Measurements from ENCODE around the gene SPG7. TPM values are rescaled to one million over a fixed set of nuclear protein-coding genes. Genes with fewer than 3 reads are reported as not detected.
A peak's percentile ranks its signal among the peaks of the same experiment; 100 is the strongest.

The SPG7 gene
- total RNA-seq, 1 donor from 2014 or later = 96.1 TPM

DNA sequence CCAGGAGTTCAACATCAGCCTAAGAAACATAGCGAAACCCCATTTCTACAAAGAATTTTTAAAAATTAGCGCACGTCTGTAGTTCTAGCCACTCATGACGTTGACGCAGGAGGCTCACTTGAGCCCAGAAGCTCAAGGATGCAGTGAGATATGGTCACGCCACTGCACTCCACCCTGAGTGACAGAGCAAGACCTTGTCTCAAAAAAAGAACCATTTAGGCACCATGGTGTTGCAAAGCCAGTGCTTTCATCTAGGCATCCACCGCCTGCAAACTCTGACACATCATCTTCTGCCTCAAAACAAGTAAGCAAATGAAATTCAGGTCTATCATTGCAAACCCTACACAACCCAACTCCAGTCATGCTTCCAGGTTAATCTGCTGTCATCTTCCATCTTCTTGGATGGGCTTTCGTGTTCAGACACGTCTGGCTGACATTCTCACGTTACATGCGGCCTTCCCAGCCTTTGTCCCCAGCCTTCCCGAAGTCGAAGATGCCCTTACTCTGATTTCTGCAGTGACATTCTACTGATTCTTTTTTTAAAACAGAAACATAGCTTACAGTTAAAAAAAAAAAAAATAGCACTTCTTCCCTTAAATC is 26.7 kb upstream of the SPG7 start:
- H3K4me2 ChIP-seq (ENCODE audit: low read length) = no peak overlapping the region

DNA sequence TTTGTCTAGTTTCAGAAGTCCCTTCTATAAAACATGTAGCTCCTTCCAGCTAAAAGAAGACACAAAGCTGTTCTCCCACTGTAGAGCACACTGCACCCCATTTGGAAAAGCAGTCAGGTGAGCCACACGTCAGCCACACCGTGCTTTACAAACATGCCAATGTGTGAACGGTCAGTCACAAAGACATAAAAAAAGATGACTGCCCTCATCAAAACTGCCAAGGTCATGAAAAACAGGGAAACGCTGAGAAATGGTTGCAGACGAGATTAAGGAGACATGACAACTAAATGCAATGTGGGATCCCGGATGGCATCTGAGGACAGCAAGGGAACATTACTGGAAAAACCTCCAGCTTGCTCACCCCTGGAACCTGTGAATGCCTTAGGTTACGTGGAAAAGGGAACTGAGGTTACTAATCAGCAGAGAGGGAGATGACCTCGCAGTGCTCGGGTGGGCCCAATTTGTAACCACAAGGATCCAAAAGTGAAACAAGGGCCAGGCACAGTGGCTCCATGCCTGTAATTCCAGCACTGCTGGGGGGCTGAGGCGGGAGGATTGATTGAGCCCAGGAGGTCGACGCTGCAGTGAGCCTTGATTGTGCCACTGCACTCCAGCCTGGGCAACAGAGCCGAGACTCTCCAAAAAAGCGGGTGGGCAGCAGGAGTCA is 25.9 kb upstream of the SPG7 start:
- H3K4me2 ChIP-seq (ENCODE audit: low read length) = peak overlapping the region; percentile 45
- TF ChIP-seq, protein P1, sequence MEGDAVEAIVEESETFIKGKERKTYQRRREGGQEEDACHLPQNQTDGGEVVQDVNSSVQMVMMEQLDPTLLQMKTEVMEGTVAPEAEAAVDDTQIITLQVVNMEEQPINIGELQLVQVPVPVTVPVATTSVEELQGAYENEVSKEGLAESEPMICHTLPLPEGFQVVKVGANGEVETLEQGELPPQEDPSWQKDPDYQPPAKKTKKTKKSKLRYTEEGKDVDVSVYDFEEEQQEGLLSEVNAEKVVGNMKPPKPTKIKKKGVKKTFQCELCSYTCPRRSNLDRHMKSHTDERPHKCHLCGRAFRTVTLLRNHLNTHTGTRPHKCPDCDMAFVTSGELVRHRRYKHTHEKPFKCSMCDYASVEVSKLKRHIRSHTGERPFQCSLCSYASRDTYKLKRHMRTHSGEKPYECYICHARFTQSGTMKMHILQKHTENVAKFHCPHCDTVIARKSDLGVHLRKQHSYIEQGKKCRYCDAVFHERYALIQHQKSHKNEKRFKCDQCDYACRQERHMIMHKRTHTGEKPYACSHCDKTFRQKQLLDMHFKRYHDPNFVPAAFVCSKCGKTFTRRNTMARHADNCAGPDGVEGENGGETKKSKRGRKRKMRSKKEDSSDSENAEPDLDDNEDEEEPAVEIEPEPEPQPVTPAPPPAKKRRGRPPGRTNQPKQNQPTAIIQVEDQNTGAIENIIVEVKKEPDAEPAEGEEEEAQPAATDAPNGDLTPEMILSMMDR (IDR thresholded peaks at IDR 0.05; ENCODE audit: insufficient read depth, low read depth, low read length) = no peak
- TF ChIP-seq EZH2 (IDR thresholded peaks at IDR 0.05; ENCODE audit: insufficient read depth, low read length) = no peak
- no peak overlapping the region for H2AFZ ChIP-seq (ENCODE audit: low read depth, low read length)
- DNase-seq (ENCODE audit: low read depth) (no peak), FAIRE-seq (no peak)
- H4K20me1 ChIP-seq (ENCODE audit: insufficient read depth, low read length) = peaks cover 96% of the 10 kb centered on the region
- H3K9ac ChIP-seq (ENCODE audit: low read length) = peak overlapping the region; percentile 5
- Mint-ChIP-seq H3K9me3 (ENCODE audit: unreplicated experiment) (no peaks in the 10 kb centered on the region), H3K27me3 (ENCODE audit: low read depth, unreplicated experiment) (no peaks in the 10 kb centered on the region), H3K4me3 (ENCODE audit: unreplicated experiment) (peak overlapping the region; percentile 43), H3K36me3 (ENCODE audit: low read depth, unreplicated experiment) (peaks cover 19% of the 10 kb centered on the region), H3K27ac (ENCODE audit: unreplicated experiment) (peak overlapping the region; percentile 77), H3K4me1 (ENCODE audit: low read depth, unreplicated experiment) (peaks cover 77% of the 10 kb centered on the region)
- no peaks in the 10 kb centered on the region for H3K36me3 ChIP-seq (ENCODE audit: insufficient read depth, low read length)
- peaks cover 36% of the 10 kb centered on the region for H3K4me1 ChIP-seq (ENCODE audit: insufficient read depth, low read length)
- no peaks in the 10 kb centered on the region for H3K27me3 ChIP-seq (ENCODE audit: insufficient read depth, low read length)
- no peak overlapping the region for H3K4me3 ChIP-seq (ENCODE audit: insufficient read depth, low read depth, low read length)
- no peak overlapping the region for H3K27ac ChIP-seq (ENCODE audit: low read depth, low read length)
- H3K79me2 ChIP-seq (ENCODE audit: insufficient read depth, low read length) = peaks cover 100% of the 10 kb centered on the region
- no peaks in the 10 kb centered on the region for H3K9me3 ChIP-seq (ENCODE audit: insufficient read depth, low read depth, low read length)

More for the DNA sequence above, 26.7 kb upstream of the SPG7 start:
- Histone ChIP-seq H2AFZ (ENCODE audit: low read depth, low read length) (no peak overlapping the region), H3K27ac (ENCODE audit: low read depth, low read length) (no peak overlapping the region), H3K9ac (ENCODE audit: low read length) (no peak overlapping the region), H3K36me3 (ENCODE audit: insufficient read depth, low read length) (no peaks in the 10 kb centered on the region), H3K79me2 (ENCODE audit: insufficient read depth, low read length) (peaks cover 100% of the 10 kb centered on the region), H4K20me1 (ENCODE audit: insufficient read depth, low read length) (peaks cover 96% of the 10 kb centered on the region), H3K4me3 (ENCODE audit: insufficient read depth, low read depth, low read length) (no peak overlapping the region), H3K9me3 (ENCODE audit: insufficient read depth, low read depth, low read length) (no peaks in the 10 kb centered on the region), H3K27me3 (ENCODE audit: insufficient read depth, low read length) (no peaks in the 10 kb centered on the region), H3K4me1 (ENCODE audit: insufficient read depth, low read length) (peaks cover 34% of the 10 kb centered on the region)
- Mint-ChIP-seq H3K27me3 (ENCODE audit: low read depth, unreplicated experiment) (no peaks in the 10 kb centered on the region), H3K9me3 (ENCODE audit: unreplicated experiment) (no peaks in the 10 kb centered on the region), H3K4me3 (ENCODE audit: unreplicated experiment) (peak overlapping the region; percentile 58), H3K27ac (ENCODE audit: unreplicated experiment) (peak overlapping the region; percentile 77), H3K36me3 (ENCODE audit: low read depth, unreplicated experiment) (peaks cover 18% of the 10 kb centered on the region), H3K4me1 (ENCODE audit: low read depth, unreplicated experiment) (peaks cover 78% of the 10 kb centered on the region)
- TF ChIP-seq EZH2 (IDR thresholded peaks at IDR 0.05; ENCODE audit: insufficient read depth, low read length) = no peak
- TF ChIP-seq, protein P1 (IDR thresholded peaks at IDR 0.05; ENCODE audit: insufficient read depth, low read depth, low read length) = no peak
- DNase-seq (ENCODE audit: low read depth) = no peak
- no peak for FAIRE-seq

DNA sequence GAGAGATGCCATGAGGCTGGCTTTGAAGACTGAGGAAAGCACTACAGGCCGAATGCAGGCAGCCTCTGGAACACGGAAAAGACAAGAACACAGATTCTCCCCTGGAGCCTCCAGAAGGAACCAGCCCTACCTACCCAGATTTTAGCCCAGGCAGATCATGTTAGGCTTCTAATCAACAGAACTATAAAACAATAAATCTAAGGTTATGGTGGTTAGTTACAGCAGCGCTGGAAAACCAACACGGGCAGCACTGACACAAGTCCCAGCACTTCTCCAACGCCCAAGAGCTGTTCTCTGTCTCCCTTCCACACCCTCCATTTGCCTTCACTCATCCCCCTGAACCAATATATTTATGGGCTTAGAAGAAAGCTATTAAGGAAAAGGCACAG is 25.4 kb upstream of the SPG7 start:
- Histone ChIP-seq H3K9me3 (ENCODE audit: insufficient read depth, low read depth, low read length) (no peaks in the 10 kb centered on the region), H3K79me2 (ENCODE audit: insufficient read depth, low read length) (peaks cover 100% of the 10 kb centered on the region), H3K27me3 (ENCODE audit: insufficient read depth, low read length) (no peaks in the 10 kb centered on the region), H4K20me1 (ENCODE audit: insufficient read depth, low read length) (peaks cover 97% of the 10 kb centered on the region), H3K27ac (ENCODE audit: low read depth, low read length) (no peak overlapping the region), H3K9ac (ENCODE audit: low read length) (no peak overlapping the region), H3K4me1 (ENCODE audit: insufficient read depth, low read length) (peaks cover 37% of the 10 kb centered on the region), H3K4me3 (ENCODE audit: insufficient read depth, low read depth, low read length) (no peak overlapping the region), H2AFZ (ENCODE audit: low read depth, low read length) (no peak overlapping the region), H3K36me3 (ENCODE audit: insufficient read depth, low read length) (no peaks in the 10 kb centered on the region), H3K4me2 (ENCODE audit: low read length) (peak overlapping the region; percentile 45)
- TF ChIP-seq, protein P1 (IDR thresholded peaks at IDR 0.05; ENCODE audit: insufficient read depth, low read depth, low read length) = no peak
- DNase-seq (ENCODE audit: low read depth) (no peak), FAIRE-seq (no peak)
- H3K36me3 Mint-ChIP-seq (ENCODE audit: low read depth, unreplicated experiment) = peaks cover 19% of the 10 kb centered on the region
- H3K4me3 Mint-ChIP-seq (ENCODE audit: unreplicated experiment) = peak overlapping the region; percentile 3
- H3K4me1 Mint-ChIP-seq (ENCODE audit: low read depth, unreplicated experiment) = peaks cover 78% of the 10 kb centered on the region
- no peaks in the 10 kb centered on the region for H3K27me3 Mint-ChIP-seq (ENCODE audit: low read depth, unreplicated experiment)
- peak overlapping the region; percentile 77 for H3K27ac Mint-ChIP-seq (ENCODE audit: unreplicated experiment)
- no peaks in the 10 kb centered on the region for H3K9me3 Mint-ChIP-seq (ENCODE audit: unreplicated experiment)

All from astrocyte (in vitro differentiated cells and primary cell).